HG02610 (cell line): ENCODE data around the gene RANBP9.

Experiments used
- ATAC-seq: cut with Tn5 transposase; IDR thresholded peaks from one replicate; pipeline ENCODE4 v1.9.1; 2021; ENCODE audit warnings: mild to moderate bottlenecking, moderate library complexity; ENCODE audit not compliant: unreplicated experiment

Gene RANBP9

DNA sequence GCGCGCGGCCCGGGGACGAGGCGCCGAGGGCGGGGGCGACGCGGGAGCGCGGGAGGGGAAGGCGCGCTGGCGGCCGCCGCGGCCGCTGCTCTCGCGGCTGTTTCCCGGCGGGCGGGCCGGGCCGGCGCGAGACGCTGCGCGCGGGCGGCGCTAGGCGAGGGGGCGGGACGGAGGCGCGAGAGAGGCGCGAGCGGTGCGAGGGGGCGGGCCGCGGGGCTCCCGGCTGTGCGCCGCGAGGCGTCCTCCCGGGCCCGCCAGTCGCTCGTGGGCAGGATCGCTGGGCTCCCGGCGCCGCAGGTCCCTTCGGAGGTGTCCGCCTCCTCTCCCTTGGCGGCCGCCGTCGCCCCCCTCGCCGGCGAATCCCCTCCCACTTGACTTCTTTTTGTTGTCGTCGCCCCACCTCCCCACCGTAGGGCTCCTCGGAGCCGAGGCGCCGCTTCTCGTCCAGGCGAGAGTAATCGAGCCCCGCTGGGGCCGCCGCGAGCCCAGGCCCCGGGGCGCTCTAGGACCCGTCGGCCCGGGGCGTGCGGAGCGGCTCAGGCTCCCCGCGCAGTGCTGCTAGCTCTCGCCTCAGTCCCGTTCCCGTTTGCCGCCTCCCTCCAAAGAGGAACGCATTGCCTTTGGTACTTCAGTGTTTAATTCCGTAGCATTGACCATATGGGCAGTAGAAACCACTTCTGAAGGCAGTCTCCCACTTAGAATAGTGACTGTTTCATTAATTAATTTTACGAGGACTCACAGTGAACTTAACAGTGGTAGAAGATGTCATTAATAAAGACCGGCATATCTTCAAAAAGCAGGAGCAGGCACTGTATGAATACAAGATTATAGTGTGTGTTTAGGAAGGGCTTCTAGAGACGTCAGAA is at the start of gene RANBP9:
TSS of gene RANBP9 (minus strand) at position 103 of the 866 bp plus-strand sequence. CDS start 330 bp downstream, outside the sequence.
- ATAC-seq: peak; percentile 79

GRCh38 chr6:13760307-13761304 is 49.0 kb upstream of the RANBP9 start:
- no peak for ATAC-seq

DNA sequence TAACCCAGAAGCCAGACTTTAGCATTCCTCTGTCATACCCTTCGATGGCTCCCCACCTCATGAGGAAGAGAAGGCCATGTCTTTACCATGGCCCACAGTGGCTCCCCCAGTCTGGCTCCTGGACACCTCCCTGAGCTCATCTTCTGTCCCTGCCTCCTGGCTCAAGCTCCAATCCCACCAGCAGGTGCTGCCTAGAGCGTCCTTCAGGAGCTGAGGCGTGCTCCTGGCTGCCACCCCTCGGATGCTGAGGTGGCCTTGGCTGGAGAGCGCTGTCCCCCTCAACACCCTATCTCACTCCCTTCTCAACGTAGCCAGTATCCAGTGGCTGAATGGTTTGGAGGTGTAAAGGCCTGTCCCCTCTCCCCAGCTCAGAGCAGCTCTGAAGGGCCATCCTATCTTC is 47.4 kb upstream of the RANBP9 start:
- no peak for ATAC-seq

DNA sequence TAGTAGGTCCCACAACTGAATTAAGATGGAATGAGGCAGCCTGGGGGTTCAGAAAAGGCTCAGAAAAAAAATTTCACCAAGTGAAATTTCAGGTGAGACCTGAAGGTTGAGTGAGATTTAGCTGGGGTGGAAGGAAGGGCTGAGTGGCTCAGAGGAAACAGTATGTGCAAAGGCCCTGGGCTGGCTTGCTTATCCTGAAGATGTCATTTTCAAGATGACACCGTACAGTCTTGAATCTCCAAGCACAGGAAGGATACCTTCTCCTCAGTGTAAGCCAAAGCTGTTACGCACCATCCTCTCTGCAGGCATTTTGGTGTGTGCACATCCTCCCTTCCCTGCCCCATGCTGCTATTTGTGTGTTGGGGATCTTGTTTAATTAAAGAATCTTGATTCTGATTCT is 43.0 kb upstream of the RANBP9 start:
- ATAC-seq: no peak

DNA sequence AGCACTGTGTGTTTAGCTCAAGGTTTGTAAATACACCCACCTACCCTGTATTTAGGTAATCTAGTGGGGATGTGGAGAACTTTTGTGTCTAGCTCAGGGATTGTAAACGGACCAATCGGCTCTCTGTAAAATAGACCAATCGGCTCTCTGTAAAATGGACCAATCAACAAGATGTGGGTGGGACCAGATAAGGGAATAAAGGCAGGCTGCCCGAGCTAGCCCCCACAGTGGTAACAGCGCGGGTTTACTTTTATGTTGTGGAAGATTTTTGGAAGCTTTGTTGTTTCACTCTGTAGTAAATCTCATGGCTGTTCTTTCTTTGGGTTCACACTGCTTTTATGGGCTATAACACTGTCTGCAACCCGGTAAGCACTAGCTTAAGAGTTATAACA is 32.1 kb upstream of the RANBP9 start:
- ATAC-seq: no peak

GRCh38 chr6:13742961-13743735 is 31.5 kb upstream of the RANBP9 start:
- no peak for ATAC-seq

DNA sequence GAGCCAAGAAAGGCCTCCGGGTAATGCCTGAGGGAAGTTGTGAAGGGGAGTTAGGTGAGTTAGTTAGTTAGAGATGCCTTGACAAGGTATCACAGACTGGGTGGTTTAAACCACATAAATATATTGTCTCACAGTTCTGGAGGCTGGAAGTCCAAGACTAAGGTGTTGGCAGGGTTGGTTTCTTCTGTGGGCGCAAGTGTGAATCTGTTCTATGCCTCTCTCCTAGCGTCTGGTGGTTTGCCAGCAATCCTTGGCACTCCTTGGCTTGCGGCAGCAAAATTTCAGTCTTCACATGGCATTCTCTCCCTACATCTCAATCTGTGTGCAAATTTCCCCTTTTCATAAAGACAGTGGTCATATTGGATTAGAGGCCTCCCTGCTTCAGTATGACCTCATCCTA is 29.7 kb upstream of the RANBP9 start:
- ATAC-seq: no peak

DNA sequence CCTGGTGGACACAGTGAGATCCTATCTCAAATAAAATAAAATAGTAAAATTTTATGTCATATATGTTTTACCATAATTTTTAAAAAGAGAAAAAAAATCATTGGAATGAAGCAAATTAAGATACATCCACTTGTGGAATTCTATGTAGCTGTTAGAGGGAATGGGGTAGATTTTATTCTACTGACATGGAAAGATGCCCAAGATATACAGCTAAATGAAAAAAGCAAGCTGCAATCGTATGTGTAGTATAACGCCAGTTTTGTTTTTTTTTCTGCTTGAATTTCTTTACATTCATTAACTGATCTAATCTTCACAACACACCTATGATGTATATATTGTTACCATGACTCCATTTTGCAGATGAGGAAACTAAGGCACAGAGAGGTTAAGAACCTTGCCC is 23.4 kb upstream of the RANBP9 start:
- no peak for ATAC-seq

DNA sequence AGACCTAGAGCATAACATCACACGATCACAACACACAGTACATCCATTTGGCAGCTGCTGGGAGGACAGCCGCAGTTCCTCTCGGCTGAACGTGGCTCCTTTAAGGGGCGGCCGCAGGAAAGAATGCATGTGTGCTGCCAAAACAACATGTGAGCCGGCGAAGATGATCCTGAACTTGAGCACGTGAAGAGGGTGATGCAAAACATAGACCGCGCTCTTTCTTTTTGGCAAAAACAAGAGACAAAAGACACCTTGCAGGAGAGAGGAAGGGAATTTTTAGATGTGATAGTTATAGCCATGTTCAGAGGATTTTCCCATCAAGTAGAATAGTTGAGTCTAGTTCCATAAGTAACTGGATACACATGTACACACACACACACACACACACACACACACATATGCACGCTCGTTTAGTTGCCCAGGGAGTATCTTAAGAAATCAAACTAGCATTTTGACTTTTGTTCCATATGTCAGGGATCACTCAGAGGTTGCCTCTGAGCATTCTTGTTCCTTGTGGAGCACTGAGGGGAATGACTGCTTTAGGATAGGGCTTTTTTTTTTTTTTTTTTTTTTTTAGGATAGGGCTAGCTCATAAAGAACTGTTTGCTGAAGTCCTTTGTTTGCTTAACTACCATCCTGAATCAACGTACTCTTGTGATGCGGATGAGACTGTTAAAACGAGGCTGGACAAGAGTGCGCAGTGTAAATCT is 21.7 kb upstream of the RANBP9 start:
- no peak for ATAC-seq

DNA sequence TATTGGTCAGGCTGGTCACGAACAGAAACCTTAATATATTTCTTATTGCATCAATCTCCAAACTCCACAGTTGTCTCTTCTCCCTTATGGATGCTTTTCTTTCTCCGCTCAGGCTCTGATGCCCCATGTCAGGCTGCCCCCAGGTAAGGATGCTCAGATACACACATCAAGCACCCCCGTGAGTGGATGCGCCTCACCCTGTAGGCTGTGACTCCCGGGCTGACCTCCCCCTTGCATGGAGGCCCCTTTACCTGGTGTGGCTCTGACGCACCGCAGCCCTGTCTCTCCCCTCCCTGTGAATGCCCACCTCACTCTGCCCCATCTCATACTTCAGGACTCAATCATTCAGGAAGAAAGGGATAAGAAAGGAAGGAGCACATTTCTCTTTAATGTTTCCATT is 19.1 kb upstream of the RANBP9 start:
- ATAC-seq: no peak

DNA sequence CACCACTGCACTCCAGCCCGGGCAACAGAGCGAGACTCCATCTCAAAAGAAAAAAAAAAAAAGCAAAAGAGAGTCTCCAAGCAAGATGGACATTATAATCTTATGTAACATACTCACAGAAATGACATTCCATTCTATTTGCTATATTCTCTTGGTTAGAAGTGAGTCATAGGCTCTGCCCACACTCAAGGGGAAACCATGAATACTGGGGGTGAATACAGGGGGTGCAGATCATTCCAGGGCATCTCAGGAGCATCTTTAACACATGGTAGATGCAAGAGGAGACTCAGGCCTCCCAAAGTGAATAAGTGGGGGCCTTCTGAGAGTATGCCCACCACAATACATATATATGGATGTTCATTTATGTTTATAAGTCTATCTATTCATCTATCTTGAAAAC is 18.3 kb upstream of the RANBP9 start:
- no peak for ATAC-seq

- no peak for ATAC-seq
These were observed 13.9 kb upstream of the RANBP9 start for GRCh38 chr6:13725570-13725969.

GRCh38 chr6:13725052-13725451 is 13.4 kb upstream of the RANBP9 start:
- no peak for ATAC-seq

DNA sequence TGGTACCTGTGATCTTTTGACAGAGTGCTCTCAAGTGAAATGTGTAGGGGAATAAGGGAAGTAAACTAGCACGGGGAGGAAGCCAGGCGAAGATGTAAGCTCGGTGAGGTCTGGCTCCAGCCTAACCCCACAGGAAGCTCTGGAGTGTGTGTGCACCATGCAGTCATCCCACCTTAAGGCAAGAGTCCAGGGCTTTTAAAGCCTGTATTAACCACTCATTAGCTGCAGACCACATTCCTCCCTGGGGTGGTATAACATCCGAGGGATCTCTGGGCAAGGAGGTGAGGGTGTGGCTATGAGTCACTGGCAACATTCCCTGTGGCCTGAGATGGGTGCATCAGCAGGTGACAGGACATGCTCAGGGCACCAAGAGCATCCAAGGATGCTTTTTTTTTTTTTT is 12.5 kb upstream of the RANBP9 start:
- no peak for ATAC-seq

GRCh38 chr6:13722880-13723279 is 11.2 kb upstream of the RANBP9 start:
- ATAC-seq: no peak

GRCh38 chr6:13718123-13718458 is 6.5 kb upstream of the RANBP9 start:
- no peak for ATAC-seq

- no peak for ATAC-seq
These were observed 5.3 kb upstream of the RANBP9 start for GRCh38 chr6:13716955-13717295.

- no peak for ATAC-seq
These were observed 4.8 kb upstream of the RANBP9 start for GRCh38 chr6:13716225-13716954.

GRCh38 chr6:13715444-13715883 is 3.8 kb upstream of the RANBP9 start:
- ATAC-seq: no peak

- ATAC-seq: no peak
These were observed 914 bp upstream of the RANBP9 start for GRCh38 chr6:13712599-13712898.
